GM21786 (cell line): ENCODE measurements around the gene CIITA.
A peak's percentile ranks its signal among the peaks of the same experiment; 100 is the strongest.

Experiments used
- ATAC-seq: cut with Tn5 transposase; IDR thresholded peaks from one replicate; pipeline ENCODE4 v1.9.1; 2021; ENCODE audit not compliant: unreplicated experiment

The CIITA gene

DNA sequence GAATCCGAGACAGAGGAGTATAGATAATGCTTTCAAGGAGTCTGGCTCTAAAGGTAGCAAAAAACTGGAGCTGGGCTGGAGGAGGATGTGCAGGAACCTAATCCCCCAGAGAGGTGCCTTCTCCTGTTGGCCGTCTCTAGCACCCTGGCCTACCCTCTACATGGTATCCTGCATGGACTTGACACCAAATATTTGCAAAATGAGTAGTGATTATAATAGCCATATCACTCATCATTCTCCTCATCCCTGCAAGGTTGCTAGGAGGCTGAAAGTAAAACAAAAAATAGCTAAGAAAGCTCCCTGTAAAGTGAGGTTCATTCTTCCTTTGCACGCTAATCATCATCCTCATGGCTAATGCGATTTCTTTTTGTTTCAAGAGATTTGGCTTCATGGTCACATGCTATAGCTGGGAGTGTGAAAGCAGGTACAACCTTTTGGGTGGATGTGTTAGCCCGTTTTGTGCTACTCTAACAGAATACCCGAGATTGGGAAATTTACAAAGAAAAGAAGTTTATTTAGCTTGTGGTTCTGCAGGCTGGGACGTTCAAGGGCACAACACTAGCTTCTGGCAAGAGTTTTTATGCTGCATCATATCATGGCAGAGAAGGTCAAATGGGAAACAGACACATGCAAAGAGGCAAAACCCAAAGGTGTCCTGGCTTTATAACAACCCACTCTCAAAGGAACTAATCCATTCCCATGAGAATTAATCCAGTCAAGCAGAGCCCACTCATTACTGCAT, 27.1 kb upstream of the CIITA start:
- no peak for ATAC-seq

DNA sequence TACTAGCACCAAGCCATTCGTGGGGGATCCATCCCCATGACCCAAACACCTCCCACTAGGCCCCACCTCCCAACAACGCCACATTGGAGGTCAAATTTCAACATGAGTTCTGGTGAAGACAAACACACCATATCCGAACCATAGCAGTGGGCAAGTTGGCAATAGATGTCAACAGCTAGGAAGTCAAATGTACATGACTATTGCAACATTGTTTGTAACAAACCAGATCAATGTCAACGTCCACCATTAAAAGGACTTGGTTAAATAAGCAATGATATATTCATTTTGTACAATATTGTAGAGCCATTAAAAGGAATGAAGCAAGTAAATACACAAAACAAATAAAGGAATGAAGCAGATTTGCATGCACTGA, 26.5 kb upstream of the CIITA start:
- no peak for ATAC-seq

DNA sequence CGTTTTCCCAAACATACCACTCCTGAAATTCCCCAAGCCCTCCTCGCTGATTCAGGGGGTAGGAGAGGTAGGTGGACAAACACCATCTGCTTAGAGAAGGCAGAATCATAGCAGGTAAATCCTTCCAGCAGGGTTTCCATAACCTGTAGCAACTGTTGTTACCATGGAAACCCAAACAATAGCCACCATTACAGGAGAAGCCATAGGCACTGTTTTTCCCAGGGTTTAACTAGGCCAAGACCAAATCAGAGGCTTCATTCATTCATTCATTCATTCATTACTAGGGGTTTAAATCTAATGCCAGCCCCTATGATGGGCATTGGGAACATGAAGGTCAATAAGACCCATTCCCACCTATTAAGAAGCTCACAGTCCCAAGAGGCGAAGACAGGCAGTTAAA, 25.5 kb upstream of the CIITA start:
- ATAC-seq: no peak

DNA sequence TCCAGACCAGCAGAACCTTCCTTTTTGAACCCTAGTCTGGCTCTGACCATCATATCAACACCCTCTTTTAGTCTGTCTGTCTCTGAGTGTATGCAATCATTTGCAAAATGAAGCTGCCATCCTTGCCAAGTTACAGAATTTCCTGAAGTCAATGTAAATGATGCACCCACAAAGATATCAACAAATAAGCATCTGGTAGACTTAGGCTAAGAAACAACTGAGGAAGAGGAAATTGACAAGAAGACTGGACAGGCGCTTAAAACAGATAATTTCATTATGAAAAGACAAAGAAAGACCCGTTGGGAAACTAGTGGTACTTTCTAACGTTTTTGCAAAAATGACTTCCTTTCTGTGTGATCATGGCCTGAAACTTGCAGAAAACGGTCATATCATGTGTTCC, 24.7 kb upstream of the CIITA start:
- no peak for ATAC-seq

DNA sequence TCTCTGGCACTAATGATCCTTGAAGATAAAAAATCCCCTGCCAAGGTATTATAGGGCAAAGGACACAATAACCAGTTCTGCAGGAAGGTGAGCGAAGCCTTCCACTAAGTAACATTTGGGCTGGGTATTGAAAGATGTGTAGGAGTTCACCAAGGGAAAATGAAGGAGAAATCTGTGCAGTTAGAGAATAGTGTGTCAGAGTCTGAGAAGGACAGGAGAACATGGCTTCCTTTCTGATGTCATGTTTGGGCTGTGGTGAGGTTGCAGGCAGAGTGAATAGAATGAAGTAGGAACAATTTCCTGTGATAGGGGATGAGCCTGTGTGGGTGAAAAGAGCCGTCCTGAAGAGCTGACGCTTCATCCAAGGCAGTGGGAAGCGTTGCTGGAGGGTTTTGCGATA, 24.1 kb upstream of the CIITA start:
- no peak for ATAC-seq

DNA sequence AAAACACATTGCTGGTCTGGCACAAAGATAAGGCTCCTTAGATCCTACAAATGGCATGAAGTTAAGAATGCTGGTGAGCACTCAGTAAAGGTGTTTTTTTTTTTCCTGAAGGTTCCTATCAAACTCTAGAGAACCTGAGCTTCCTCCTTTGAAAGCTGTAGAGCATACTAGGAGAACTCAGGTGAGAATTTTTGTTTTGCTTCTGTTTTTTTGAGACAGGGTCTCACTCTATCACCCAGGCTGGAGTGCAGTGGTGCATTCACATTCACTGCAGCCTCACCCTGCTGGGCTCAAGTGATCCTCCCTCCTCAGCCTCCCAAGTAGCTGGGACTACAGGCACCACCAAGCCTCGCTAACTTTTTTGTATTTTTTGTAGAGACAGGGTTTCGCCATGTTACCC, 21.0 kb upstream of the CIITA start:
- ATAC-seq: no peak

DNA sequence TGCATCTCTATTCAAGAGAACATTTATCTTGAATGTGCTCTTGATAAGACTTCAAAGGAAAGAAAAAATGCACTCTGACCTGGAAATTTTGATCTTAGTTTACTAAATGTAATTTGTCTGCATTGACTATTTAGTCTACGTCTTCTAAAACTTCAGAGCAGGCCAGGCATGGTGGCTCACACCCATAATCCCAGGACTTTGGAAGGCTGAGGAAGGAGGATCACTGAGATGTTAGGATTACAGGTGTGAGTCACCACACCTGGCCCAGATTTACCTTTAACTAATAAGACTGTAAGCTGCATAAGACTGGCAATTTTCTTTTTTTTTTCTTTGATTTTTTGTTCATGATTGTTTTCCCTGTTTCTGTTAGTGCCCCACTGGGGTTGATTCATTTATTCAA, 18.8 kb upstream of the CIITA start:
- ATAC-seq: no peak

DNA sequence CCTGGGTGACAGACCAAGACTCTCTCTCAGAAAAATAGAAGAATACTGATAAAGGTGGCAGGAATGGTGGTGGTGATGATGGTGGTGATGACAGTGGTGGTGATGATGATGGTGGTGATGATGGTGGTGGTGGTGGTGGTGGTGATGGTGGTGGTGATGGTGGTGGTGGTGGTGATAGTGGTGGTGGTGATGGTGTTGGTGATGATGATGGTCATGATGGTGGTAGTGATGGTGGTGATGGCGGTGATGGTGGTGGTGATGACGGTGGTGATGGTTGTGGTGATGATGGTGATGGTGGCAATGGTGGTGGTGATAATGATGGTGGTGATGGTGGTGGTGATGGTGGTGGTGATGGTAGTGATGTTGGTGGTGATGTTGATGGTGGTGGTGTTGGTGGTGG, 18.0 kb upstream of the CIITA start:
- ATAC-seq: no peak

DNA sequence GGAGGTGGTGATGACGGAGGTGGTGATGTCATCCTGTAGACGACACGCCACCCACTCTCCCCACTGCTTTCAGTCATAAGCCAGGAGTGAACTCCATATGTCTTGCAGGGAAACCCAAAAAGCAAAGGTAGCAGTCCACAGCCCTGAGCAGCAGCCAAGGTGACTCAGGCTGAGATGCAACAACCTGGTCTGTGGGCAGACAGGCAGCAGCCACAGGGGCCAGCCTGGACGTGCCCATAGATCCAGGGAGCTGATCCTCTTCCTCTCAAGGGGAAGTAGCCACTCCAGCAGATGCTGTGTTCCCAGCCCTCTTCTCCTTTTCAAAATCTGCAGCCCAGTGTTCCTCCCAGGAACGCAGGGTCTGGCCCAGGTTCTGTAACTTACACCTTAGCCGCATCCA, 17.3 kb upstream of the CIITA start:
- no peak for ATAC-seq

DNA sequence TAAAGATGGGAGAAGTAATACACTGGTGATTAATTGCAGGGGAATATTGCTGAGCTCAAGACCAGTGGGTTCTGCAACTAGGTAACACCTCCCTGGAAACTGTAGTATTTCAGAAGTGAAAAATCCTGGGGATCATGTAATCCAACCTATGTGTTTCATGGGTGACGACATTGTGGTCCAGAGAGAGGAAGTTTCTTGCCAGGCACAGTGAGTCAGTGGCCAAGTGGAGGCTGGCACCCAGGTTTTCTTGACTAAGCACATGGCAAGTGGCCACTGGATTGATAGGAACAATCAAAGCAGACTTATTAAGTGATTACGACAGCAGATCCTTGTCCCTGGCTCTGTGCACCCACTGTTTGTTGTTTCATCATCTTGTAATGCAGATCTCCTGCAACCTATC, 14.6 kb upstream of the CIITA start:
- ATAC-seq: no peak

DNA sequence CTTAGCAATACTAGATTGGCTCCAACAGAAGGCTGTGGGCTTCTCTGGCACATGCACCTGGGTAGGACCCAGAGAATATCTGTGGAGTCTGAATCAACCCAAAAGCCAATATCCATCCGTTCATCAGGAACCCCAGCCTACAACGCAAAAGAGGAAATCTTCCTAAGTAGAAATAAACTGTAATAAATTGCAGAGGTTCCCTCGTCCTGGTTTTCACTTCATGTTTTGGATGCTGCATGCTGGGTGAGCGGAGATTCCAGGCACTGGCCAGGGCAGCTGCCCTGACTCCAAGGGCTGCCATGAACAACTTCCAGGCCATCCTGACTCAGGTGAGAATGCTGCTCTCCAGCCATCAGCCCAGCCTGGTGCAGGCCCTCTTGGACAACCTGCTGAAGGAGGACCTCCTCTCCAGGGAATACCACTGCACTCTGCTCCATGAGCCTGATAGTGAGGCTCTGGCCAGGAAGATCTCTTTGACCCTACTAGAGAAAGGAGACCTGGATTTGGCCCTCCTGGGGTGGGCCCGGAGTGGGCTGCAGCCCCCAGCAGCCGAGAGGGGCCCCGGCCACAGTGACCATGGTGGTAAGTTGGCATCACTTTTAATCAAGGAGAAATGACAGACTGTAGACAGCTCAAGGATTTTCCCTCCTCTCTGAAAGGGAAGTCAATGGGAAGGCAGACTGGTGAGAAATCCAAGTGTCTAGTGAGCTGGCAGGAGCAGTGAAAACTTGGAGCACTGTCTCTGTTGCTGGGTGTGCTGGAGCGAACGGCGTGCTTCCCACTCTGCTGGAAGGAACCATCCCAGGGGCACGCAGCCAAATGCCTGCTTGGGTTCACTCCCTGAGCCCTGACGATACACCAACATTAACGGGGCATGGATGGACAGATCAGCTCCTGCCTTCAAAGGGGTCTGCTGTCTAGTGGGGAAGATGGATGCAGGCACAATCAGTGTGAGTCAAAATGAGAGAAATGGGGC, 10.7 kb upstream of the CIITA start:
- no peak for ATAC-seq

DNA sequence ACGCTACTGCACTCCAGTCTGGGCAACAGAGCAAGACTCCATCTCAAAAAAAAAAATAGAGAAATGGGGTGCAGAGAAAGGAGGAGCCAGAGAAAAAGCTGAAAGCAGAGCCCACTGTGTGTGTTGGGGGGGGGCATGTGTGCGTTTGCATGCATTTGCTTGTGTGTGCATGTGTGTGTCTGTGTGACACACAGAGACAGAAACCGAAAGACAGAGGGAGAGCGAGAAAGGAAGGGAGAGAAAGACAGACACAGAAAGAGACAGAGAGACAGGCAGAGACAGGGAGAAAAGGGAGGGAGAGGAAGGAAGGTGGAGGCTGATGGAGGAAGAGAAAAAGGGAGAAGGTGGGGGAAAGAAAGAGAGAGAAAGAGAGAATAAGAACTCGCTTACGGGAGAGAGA, 9.8 kb upstream of the CIITA start:
- ATAC-seq: no peak

DNA sequence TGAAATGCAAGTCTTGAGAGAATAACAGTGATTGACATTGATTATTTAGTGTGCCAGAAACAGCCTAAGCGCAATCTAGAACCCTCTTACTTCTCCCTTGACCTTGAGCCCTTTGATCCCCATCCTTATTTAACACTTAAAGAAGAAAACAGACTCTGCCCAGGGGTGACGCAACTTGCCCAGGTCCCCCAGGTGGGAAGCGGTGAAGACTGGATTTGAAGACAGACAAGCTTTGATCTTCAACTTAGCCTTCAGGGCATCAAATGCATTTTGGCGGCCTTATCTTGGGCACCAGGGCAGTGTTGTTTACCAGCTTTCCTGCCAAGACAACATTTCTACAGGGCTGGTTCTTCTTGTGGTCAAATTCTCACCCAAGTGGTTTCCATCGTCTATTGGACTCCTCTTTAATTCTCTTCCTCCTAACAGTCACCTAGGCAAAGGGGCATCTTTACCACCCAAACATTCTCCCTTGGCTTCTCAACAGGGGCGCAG, 8.9 kb upstream of the CIITA start:
- ATAC-seq: peak; percentile 2

DNA sequence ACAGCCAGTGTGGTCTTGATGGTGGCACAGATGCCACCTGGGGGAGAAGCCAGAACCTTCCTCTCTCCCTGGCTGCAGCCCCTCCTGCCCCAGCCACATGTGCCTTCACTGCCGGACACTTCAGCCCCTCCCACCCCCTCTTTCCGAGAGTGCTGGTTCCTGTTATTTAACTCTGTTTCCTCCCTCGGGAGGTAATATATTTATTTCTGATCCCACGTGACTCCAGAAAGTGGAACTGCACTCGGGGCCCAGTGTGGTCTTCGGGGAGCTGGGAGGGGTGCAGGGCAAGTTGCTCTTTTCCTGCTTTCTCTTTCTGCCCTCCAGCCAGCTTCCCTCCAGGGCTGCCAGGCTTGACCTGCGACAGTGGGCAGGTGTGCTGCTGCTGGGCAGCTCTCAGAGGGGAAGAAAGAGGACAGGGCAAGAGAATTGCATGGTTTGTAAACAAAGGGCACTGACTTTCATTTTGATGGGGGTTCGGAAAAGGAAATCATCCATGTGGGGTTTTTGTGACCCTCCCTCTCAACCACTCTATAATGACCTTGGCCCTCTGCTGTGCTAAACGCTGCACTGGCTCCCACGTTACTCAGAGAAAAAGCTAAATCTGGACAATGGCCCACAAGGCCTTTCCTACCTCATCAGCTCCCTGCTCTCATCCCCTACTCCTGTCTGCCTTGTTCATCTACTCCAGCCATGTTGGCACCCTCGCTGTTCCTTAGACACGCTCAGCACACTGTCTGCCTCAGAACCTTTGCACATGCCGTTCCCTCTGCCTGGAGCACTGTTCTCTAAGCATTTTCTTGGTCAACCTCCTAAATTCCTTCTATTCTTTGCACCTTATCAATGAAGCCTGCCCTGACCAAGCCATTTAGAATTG, 8.2 kb upstream of the CIITA start:
- ATAC-seq: peak; percentile 40

DNA sequence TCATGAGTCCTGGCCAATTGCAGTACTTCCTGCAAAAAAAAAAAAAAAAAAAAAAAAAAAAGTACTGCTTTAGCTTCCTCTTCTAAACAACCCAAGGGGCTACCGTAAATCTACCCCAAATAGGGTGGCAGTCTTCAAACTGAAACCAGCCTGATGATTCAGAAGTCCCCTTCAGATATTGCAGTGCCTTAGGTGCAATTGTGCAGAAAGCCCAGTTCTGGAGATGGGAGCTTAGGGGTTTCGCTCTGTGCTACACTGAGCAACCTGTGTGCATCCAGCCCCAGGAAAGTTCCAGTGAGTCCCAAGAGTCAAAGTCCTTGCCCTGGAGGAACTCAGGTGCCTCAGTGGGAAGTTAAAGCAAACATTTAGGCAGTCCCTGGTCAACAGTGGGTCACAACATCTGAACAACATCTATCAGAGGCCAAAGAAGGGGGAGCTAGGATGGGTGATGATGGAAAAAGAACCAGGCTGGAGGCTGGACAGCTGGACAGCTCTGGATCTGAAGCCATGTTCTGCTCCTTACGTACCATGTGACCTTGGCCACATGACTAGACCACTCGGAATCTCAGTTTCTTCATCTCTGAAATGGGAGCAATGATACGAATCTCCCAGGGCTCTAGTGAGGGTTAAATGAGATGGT, 6.7 kb upstream of the CIITA start:
- ATAC-seq: no peak

DNA sequence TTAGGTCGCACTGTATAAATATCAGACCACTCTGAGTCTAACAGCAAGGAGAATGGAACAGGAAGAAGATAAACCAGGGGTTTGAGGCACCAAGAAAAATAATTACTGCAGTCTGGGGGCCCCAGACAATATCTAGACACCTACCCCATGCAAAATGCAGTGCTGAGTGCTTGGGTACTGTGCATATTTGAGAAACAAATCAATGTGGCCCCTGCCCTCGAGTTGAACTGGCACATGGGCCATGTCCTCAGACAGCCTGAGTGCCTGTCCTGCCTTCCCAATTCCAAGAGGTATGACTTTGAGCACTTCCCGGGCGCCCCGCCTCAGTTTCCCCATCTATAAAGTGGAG, 6.2 kb upstream of the CIITA start:
- ATAC-seq: no peak

DNA sequence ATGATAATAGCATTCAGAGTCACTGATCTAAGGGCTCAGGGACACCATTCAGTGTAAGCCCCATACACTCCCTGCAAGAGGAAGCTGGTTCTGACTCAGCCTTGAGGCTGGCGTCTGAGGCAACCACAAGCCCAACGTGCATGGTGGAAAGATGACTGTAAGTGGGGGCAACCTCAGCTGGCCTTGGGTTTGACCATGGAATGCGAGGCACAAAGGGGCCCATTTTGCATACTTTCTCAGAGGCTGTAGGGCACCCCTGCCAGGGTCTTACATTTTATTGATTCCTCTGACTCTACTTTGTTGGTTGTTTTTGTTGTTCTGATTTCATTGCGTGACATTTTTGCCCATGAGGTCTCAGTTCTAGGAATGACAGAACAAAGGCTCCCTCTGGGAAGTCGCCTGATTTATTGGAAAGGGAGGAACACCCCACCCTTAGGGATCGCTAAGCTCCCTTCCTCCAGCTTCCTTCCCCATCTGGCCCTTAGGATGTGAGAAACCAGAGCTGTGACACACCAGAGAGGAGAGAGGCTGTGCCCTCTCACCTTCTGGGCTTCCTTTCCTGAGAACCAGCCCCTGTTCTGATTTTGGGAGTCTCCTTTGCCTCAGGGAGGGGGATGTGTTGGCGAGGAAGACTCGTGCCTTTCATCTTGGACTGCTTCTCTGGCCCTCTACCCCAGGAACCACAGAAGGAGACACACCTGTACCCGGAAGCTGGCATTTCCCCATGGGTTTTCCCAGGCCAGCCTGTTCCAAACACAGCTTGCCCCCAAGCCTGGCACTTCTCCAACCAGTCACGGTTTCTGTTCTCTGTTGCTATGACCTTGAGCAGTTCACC, 5.6 kb upstream of the CIITA start:
- ATAC-seq: peak; percentile 52

DNA sequence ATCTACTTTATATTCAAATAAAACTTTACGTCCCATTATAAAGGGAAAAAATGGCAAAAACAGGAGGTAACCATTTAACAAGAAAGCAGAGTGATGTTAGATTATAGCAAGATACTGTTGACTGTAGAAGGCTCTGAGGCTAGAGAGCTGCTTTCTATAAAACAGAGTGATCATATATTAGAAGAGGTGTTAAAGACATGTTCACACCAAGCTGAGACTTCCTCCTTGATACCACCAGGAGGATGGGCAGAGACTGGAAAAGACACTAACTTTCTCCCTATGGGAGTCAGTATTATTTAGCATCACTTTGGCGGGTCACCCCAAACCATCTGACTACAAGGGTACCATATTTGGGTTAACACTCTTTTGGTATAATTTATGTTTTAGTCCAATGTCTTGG, 687 bp upstream of the CIITA start:
- no peak for ATAC-seq

DNA sequence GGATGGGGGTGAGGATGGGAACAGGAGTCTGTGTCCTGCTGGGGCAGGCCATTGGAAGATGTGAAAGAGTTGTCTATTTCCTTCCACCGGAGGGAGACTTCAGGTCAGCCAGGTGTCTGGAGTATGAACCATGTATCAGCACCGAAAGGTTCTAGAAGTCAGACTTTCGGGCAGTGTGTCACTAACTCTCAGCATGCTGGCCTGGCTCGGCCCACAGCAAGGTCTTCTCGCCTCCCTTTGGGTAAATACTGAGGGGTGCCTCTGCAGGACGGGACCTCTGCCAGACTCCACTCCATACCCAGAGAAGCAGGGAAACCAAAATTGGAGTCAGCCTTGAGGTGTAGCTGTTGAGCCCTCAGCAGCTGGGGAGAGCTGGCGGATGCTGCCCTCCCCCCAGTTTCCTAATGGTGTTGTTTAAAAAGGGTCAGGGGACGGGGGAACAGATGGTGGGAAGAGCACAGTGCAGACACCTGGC, 507 bp downstream of the CIITA start:
- no peak for ATAC-seq

DNA sequence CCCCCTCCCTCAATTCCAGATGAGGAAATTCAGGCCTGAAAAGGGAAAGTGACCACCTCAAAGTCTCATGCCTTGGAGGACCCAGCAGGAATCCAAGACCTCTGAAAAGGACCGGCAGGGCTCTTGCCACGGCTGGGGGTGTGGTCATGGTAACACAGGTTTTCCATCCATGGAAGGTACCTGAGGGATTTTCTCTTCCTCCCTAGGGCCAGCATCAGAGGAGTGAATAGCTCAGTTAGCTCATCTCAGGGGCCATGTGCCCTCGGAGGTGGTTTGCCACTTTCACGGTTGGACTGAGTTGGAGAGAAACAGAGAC, 1.3 kb downstream of the CIITA start:
- ATAC-seq: peak; percentile 12
